Peyer's patch (tissue), 4 donors: ENCODE measurements around the gene SCRN1. TPM values are rescaled to one million over a fixed set of nuclear protein-coding genes. Genes with fewer than 3 reads are reported as not detected.

Source experiments
- DNase-seq, 3 donors: peaks; one replicate each; pipeline ENCODE4 v3.0.0-alpha.2; 2017 to 2019
- H3K27ac ChIP-seq, 4 donors: fragments of 200-600 bp; sonication (generic); one replicate each; pipeline ENCODE4 v1.5.1; 2016 to 2019
- H3K27me3 ChIP-seq, 2 donors: fragments of 200-600 bp; sonication (generic); one replicate each; pipeline ENCODE4 v1.5.1; 2019
- H3K36me3 ChIP-seq, 3 donors: fragments of 200-600 bp; sonication (generic); one replicate each; pipeline ENCODE4 v1.5.1; 2016 to 2019
- H3K4me1 ChIP-seq, 4 donors: fragments of 200-600 bp; sonication (generic); one replicate each; pipeline ENCODE4 v1.5.1; 2016 to 2019
- H3K4me3 ChIP-seq, 4 donors: fragments of 200-600 bp; sonication (generic); 1 replicate in 3 of 4; 2 replicates in 1 of 4; pipeline ENCODE4 v1.5.1; 2016 to 2019; ENCODE audit warnings: mild to moderate bottlenecking in 1 of 4
- H3K9me3 ChIP-seq, 4 donors: fragments of 200-600 bp; sonication (generic); one replicate each; pipeline ENCODE4 v1.5.1; 2016 to 2019; ENCODE audit warnings: mild to moderate bottlenecking in 1 of 4
- POLR2A ChIP-seq, 2 donors: fragments of 450-650 bp; IDR thresholded peaks; one replicate each; pipeline ENCODE4 v1.5.1; 2017; ENCODE audit warnings: antibody characterized with exemption in 2 of 2, mild to moderate bottlenecking in 2 of 2, moderate library complexity in 2 of 2
- total RNA-seq, 4 donors: library from RNA; depleted of rRNA; stranded (reverse); fragments of >200 nt; gene quantifications; one replicate each; pipeline ENCODE4 v1.1.0, GENCODE V29; 2016
- TF ChIP-seq, protein P1 (sequence below), 6 experiments: fragments of 450-650 bp in 4 of 6; fragments of 200-600 bp in 2 of 6; sonication (generic) in 1 of 6; IDR thresholded peaks; one replicate each; pipeline ENCODE4 v1.5.1; 2017 to 2019; ENCODE audit warnings: antibody characterized with exemption in 6 of 6, mild to moderate bottlenecking in 3 of 6, moderate library complexity in 1 of 6

SCRN1 gene
- total RNA-seq, 4 donors from 2014 or later: 3.7 to 34.7 (median 7.4) TPM

DNA sequence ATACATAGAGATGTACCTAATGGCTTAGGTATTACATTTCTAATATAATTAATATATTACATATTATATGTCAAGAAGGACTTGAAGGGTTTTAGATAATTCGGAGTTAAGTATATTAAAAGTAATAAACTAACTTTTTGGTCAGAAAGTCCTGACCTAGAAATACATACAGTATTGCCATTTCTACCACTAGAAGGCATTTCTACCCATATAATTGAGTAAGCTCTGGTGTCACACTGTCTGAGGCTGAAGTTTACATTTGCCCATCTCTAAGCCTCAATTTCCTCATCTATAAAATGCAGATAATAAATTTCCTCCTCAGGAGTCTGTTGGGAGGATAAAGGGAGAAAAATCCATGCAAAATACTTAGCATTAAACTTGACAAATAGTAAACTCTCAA lies 29.8 kb upstream of the SCRN1 start:
- peaks cover 0 to 17% (median 0%) of the 10 kb centered on the region in 3 donors for H3K36me3 ChIP-seq
- peaks cover 0 to 8% (median 0%) of the 10 kb centered on the region in 4 donors for H3K4me1 ChIP-seq
- no peak overlapping the region for H3K27ac ChIP-seq
- H3K27me3 ChIP-seq: no peaks in the 10 kb centered on the region
- no peak overlapping the region for H3K4me3 ChIP-seq
- H3K9me3 ChIP-seq: no peaks in the 10 kb centered on the region
- no peak for DNase-seq
- no peak for TF ChIP-seq POLR2A (IDR thresholded peaks at IDR 0.05)
- TF ChIP-seq, protein P1, sequence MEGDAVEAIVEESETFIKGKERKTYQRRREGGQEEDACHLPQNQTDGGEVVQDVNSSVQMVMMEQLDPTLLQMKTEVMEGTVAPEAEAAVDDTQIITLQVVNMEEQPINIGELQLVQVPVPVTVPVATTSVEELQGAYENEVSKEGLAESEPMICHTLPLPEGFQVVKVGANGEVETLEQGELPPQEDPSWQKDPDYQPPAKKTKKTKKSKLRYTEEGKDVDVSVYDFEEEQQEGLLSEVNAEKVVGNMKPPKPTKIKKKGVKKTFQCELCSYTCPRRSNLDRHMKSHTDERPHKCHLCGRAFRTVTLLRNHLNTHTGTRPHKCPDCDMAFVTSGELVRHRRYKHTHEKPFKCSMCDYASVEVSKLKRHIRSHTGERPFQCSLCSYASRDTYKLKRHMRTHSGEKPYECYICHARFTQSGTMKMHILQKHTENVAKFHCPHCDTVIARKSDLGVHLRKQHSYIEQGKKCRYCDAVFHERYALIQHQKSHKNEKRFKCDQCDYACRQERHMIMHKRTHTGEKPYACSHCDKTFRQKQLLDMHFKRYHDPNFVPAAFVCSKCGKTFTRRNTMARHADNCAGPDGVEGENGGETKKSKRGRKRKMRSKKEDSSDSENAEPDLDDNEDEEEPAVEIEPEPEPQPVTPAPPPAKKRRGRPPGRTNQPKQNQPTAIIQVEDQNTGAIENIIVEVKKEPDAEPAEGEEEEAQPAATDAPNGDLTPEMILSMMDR (IDR thresholded peaks at IDR 0.05): peak in 1 of 6 experiments; percentile 14

DNA sequence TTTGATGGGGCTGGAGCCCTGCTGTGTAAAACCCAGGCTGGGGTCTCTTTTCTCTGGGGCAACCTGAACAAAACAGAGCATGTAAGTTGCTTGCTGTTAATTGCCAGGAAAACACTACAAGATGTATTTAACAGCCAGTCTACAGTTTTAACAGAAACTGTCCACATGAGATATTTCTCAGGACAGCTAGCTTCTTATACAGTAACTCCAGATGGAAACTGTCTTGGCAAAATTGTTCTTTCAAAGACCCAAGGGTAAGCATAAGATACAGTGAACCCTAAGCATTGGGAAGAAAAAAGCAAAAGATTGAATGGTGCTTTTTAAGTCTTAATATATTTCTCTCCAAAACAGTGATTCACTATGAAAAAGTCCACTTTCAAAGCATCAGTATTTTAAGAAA lies 28.9 kb upstream of the SCRN1 start:
- H3K27me3 ChIP-seq: no peaks in the 10 kb centered on the region
- peaks cover 0 to 22% (median 0%) of the 10 kb centered on the region in 3 donors for H3K36me3 ChIP-seq
- no peaks in the 10 kb centered on the region for H3K4me1 ChIP-seq
- no peak overlapping the region for H3K4me3 ChIP-seq
- H3K9me3 ChIP-seq: no peaks in the 10 kb centered on the region
- TF ChIP-seq, protein P1 (IDR thresholded peaks at IDR 0.05): no peak
- no peak for TF ChIP-seq POLR2A (IDR thresholded peaks at IDR 0.05)
- H3K27ac ChIP-seq: no peak overlapping the region
- no peak for DNase-seq

DNA sequence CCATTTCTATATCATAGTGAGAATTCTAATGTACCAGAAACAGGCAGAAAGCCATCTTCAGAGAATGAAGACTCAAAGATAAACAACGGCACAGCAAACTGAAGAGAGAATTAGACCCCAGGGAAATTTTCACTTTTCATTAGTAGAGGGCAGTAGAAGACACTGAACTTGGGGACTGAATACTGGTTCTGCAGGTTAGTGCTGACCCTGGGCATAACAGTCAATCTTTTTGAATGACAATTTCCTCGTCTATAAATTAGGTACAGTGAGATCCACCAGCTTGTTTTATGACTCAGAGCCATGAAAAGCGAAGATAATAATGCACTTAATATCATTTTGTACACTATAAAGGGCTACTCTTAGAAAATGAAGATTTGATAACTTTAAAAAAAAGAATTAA lies 23.2 kb upstream of the SCRN1 start:
- Histone ChIP-seq H3K36me3 (peaks cover 0 to 17% (median 0%) of the 10 kb centered on the region in 3 donors), H3K4me3 (no peak overlapping the region), H3K4me1 (no peaks in the 10 kb centered on the region), H3K27ac (no peak overlapping the region), H3K9me3 (no peaks in the 10 kb centered on the region), H3K27me3 (no peaks in the 10 kb centered on the region)
- DNase-seq: no peak
- TF ChIP-seq, protein P1 (IDR thresholded peaks at IDR 0.05): no peak
- no peak for TF ChIP-seq POLR2A (IDR thresholded peaks at IDR 0.05)

DNA sequence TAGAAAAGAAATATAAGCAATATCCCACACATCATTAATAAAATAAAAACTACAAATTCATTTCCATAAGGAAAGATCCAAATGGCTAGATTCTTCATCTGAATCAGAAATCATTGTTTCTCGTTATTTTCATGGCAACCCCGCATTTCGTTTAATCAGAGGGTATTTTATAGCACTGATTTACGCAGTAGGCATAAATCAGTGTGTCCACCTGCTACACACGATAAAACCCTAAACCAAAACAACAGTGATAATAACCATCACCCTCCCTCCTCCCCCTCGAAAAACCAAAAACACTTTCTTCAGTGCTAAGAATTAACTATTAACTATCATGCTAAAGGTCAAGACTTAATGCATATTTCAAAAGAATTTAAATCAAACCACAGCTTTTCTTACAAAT lies 20.4 kb upstream of the SCRN1 start:
- Histone ChIP-seq H3K27me3 (no peaks in the 10 kb centered on the region), H3K36me3 (peaks cover 0 to 8% (median 0%) of the 10 kb centered on the region in 3 donors), H3K27ac (no peak overlapping the region), H3K9me3 (no peaks in the 10 kb centered on the region), H3K4me3 (no peak overlapping the region), H3K4me1 (no peaks in the 10 kb centered on the region)
- no peak for TF ChIP-seq POLR2A (IDR thresholded peaks at IDR 0.05)
- TF ChIP-seq, protein P1 (IDR thresholded peaks at IDR 0.05): no peak
- DNase-seq: no peak

DNA sequence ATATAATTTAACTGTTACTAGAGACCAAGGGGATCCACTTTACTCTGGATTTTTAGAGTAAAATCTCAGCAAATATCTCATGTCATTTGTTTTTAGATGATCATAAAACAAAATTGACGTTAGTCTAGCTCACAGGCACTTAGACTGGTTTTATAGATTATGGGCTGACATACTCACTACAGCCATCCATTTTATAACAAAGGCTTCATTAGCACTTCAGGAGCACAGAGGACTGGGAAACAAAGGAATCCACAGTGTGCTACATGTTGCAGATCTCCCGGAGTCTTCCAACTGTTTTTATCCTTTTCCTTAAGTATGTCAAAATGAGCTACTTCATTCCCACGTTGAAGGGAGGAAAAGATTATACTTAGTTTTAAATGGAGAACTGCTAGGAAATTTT lies 15.9 kb upstream of the SCRN1 start:
- no peak for TF ChIP-seq POLR2A (IDR thresholded peaks at IDR 0.05)
- TF ChIP-seq, protein P1 (IDR thresholded peaks at IDR 0.05): no peak

DNA sequence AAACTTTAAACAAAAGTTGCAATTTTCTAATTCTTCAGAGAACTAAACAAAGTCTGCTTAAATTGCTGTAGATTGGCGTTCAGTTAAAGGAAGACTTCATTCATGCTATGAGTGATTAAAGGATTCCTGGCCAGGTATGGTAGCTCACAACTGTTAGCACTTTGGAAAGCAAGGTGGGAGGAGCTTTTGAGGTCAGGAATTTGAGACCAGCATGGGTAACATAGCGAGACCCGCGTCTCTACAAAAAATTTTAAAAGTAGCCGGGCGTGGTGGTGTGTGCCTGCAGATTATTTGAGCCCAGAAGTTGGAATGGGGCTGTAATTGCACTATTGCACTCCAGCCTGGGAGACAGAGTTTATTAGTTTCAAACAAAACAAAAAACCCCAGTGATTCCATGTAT lies 13.5 kb upstream of the SCRN1 start:
- no peak overlapping the region for H3K4me3 ChIP-seq
- no peaks in the 10 kb centered on the region for H3K36me3 ChIP-seq
- H3K27me3 ChIP-seq: no peaks in the 10 kb centered on the region
- H3K4me1 ChIP-seq: no peaks in the 10 kb centered on the region
- no peak for DNase-seq
- no peak overlapping the region for H3K27ac ChIP-seq
- TF ChIP-seq POLR2A (IDR thresholded peaks at IDR 0.05): no peak
- TF ChIP-seq, protein P1 (IDR thresholded peaks at IDR 0.05): no peak
- no peaks in the 10 kb centered on the region for H3K9me3 ChIP-seq

More for the DNA sequence above, 15.9 kb upstream of the SCRN1 start:
- no peaks in the 10 kb centered on the region for H3K27me3 ChIP-seq
- no peaks in the 10 kb centered on the region for H3K36me3 ChIP-seq
- DNase-seq: no peak
- H3K4me3 ChIP-seq: no peak overlapping the region
- no peaks in the 10 kb centered on the region for H3K9me3 ChIP-seq
- H3K4me1 ChIP-seq: no peaks in the 10 kb centered on the region
- no peak overlapping the region for H3K27ac ChIP-seq
